SK-N-SH (cell line): Measurements from ENCODE around the gene C16orf96. TPM values are rescaled to one million over a fixed set of nuclear protein-coding genes. Genes with fewer than 3 reads are reported as not detected.

ENCODE experiments used
- CTCF ChIA-PET: fragments of 300-600, 350-600 bp; formaldehyde crosslinking; extraction: SDS; loops from one replicate; lab custom pipeline; 2021; lab: Yijun Ruan, JAX
- POLR2A ChIA-PET: fragments of 350-600 bp; sonication (Branson Sonifier 250); formaldehyde crosslinking; extraction: SDS; loops from one replicate; lab custom pipeline; 2020; ENCODE audit warnings: antibody characterized with exemption, inconsistent platforms; lab: Yijun Ruan, JAX
- DNase-seq: peaks from one replicate; pipeline ENCODE4 v3.0.0; 2012
- H2AFZ ChIP-seq: fragments of 200-600 bp; sonication (generic); 2 replicates; pipeline ENCODE4 v1.8.1; 2016; ENCODE audit warnings: antibody characterized with exemption, mild to moderate bottlenecking, low read depth
- H3F3A ChIP-seq: fragments of 200-600 bp; sonication (generic); replicated peaks from 2 replicates; pipeline ENCODE3; 2016; ENCODE audit warnings: antibody characterized with exemption, mild to moderate bottlenecking; ENCODE audit not compliant: insufficient read depth
- H3K27ac ChIP-seq, 2 experiments: fragments of 200-500 bp in 1 of 2; fragments of 200-600 bp in 1 of 2; sonication (Bioruptor generic) in 1 of 2; sonication (generic), shearing (Covaris generic) in 1 of 2; 2 replicates each; pipeline versions ENCODE4 v1.5.1 to v1.6.1; 2014 to 2016; ENCODE audit warnings: low read depth in 2 of 2, inconsistent platforms in 1 of 2, low read length in 1 of 2, mild to moderate bottlenecking in 1 of 2, mixed read lengths in 1 of 2
- H3K27me3 ChIP-seq: fragments of 200-600 bp; sonication (generic), shearing (Covaris generic); 2 replicates; pipeline ENCODE4 v1.6.1; 2016; ENCODE audit warnings: mixed run types; ENCODE audit not compliant: insufficient read depth
- H3K36me3 ChIP-seq, 2 experiments: fragments of 200-500 bp in 1 of 2; fragments of 200-600 bp in 1 of 2; sonication (Bioruptor generic) in 1 of 2; sonication (generic) in 1 of 2; replicated peaks in 1 of 2; 2 replicates each; pipeline versions ENCODE3 to v1.5.1; 2014 to 2016; ENCODE audit warnings: low read length in 1 of 2, mild to moderate bottlenecking in 1 of 2; ENCODE audit not compliant: insufficient read depth in 2 of 2, control insufficient read depth in 1 of 2
- H3K4me1 ChIP-seq, 2 experiments: fragments of 200-500 bp in 1 of 2; fragments of 200-600 bp in 1 of 2; sonication (Bioruptor generic) in 1 of 2; sonication (generic), shearing (Covaris generic) in 1 of 2; 2 replicates each; pipeline versions ENCODE4 v1.5.1 to v1.6.1; 2014 to 2016; ENCODE audit warnings: low read depth in 1 of 2, low read length in 1 of 2, mixed run types in 1 of 2; ENCODE audit not compliant: insufficient read depth in 2 of 2, control insufficient read depth in 1 of 2
- H3K4me2 ChIP-seq: fragments of 200-600 bp; sonication (generic), shearing (Covaris generic); 2 replicates; pipeline ENCODE4 v1.6.1; 2017; ENCODE audit warnings: mixed run types
- H3K4me3 ChIP-seq, 2 experiments: fragments of 200-500 bp in 1 of 2; fragments of 200-600 bp in 1 of 2; sonication (Bioruptor generic) in 1 of 2; sonication (generic), shearing (Covaris generic) in 1 of 2; 2 replicates each; pipeline versions ENCODE4 v1.5.1 to v1.8.1; 2014 to 2016; ENCODE audit warnings: low read depth in 2 of 2, inconsistent platforms in 1 of 2, low read length in 1 of 2, mild to moderate bottlenecking in 1 of 2, mixed read lengths in 1 of 2, moderate library complexity in 1 of 2
- H3K79me2 ChIP-seq: fragments of 200-600 bp; sonication (generic); 2 replicates; pipeline ENCODE4 v1.8.1; 2017; ENCODE audit warnings: mild to moderate bottlenecking; ENCODE audit not compliant: insufficient read depth
- H3K9ac ChIP-seq: fragments of 200-600 bp; sonication (generic); 2 replicates; pipeline ENCODE4 v1.6.1; 2017; ENCODE audit warnings: mixed run types
- H3K9me2 ChIP-seq: fragments of 200-600 bp; sonication (generic); 2 replicates; pipeline ENCODE4 v1.6.1; 2017; ENCODE audit warnings: mixed run types
- H3K9me3 ChIP-seq: fragments of 200-600 bp; sonication (generic); 2 replicates; pipeline ENCODE4 v1.6.1; 2017; ENCODE audit warnings: mixed run types, mild to moderate bottlenecking, moderate library complexity
- H4K20me1 ChIP-seq: fragments of 200-600 bp; sonication (generic); 2 replicates; pipeline ENCODE4 v1.6.1; 2017; ENCODE audit warnings: mild to moderate bottlenecking, mixed run types; ENCODE audit not compliant: insufficient read depth
- CTCF ChIP-seq: fragments of 200-600 bp; sonication (generic); IDR thresholded peaks from 2 replicates; pipeline ENCODE4 v1.6.1; 2017; ENCODE audit warnings: antibody characterized with exemption, mild to moderate bottlenecking, moderate library complexity
- EP300 ChIP-seq, 2 experiments: IDR thresholded peaks; 2 replicates each; pipeline versions ENCODE4 v1.4.0 to v1.6.1; 2012; ENCODE audit warnings: borderline replicate concordance in 1 of 2, low read depth in 1 of 2, low read length in 1 of 2
- EZH2phosphoT487 ChIP-seq: fragments of 200-600 bp; sonication (generic); IDR thresholded peaks from 2 replicates; pipeline ENCODE4 v1.6.1; 2017; ENCODE audit warnings: low read depth, mixed run types, mild to moderate bottlenecking, antibody characterized with exemption, moderate library complexity, borderline replicate concordance
- IRF3 ChIP-seq: fragments of 150-350 bp; IDR thresholded peaks from 2 replicates; pipeline ENCODE4 v1.6.1; 2016; ENCODE audit warnings: mild to moderate bottlenecking, low read depth, low read length
- NFIC ChIP-seq: IDR thresholded peaks from 2 replicates; pipeline ENCODE4 v1.4.0; 2012; ENCODE audit warnings: borderline replicate concordance
- PBX3 ChIP-seq: IDR thresholded peaks from 2 replicates; pipeline ENCODE4; 2012
- REST ChIP-seq: IDR thresholded peaks from 2 replicates; pipeline ENCODE4 v1.6.1; 2012; ENCODE audit warnings: mild to moderate bottlenecking, low read depth, low read length, moderate library complexity
- SMC3 ChIP-seq: IDR thresholded peaks from 2 replicates; pipeline ENCODE4 v1.6.1; 2012; ENCODE audit warnings: low read depth, low read length, improper control_type of control experiment
- ZBTB33 ChIP-seq: IDR thresholded peaks from 2 replicates; pipeline ENCODE4 v1.4.0; 2012; ENCODE audit warnings: low read depth, borderline replicate concordance
- WGBS: methylation state at CpG from one replicate; pipeline ENCODE4 v1.1.6; 2017; ENCODE audit warnings: low lambda C conversion rate; 5-methylcytosine and 5-hydroxymethylcytosine counted together
- polyA plus RNA-seq, 3 experiments: library from polyadenylated mRNA; depleted of rRNA; stranded (reverse); fragments of >200 nt; gene quantifications; 2 replicates each; pipeline ENCODE4 v1.2.3, GENCODE V29; 2012

The C16orf96 gene
- polyA plus RNA-seq, 1 of the 3 experiments (the other 2 are of a cell fraction), result 0.05 TPM

GRCh38 chr16:4591191-4591590 is 35.1 kb downstream of the C16orf96 start (continued):
- no peak for TF ChIP-seq IRF3
- TF ChIP-seq PBX3, result no peak
- TF ChIP-seq EP300 (IDR thresholded peaks at IDR 0.05; ENCODE audit: borderline replicate concordance in 1 of 2, low read depth in 1 of 2, low read length in 1 of 2), result no peak
- TF ChIP-seq NFIC, result no peak
- TF ChIP-seq ZBTB33, result no peak

GRCh38 chr16:4591706-4592470 is 35.7 kb downstream of the C16orf96 start:
- peak; percentile 35 for DNase-seq
- CTCF ChIA-PET, result interaction anchor here (0.6 to 1.8 kb wide), 3 partner anchors 14 to 1383 kb away, joined by 3 to 14 read pairs (median 3); no protein-coding TSS in a partner anchor
- WGBS, result 68% methylated on average over 11 of the region's 17 CpGs

More at GRCh38 chr16:4591706-4592470, 35.7 kb downstream of the C16orf96 start:
- no peak overlapping the region for H3K4me3 ChIP-seq
- H3K4me1 ChIP-seq, result no peaks in the 10 kb centered on the region; a peak in 1 of 4 replicates
- H3K27ac ChIP-seq, result no peak overlapping the region
- H3K9me3 ChIP-seq, result no peaks in the 10 kb centered on the region
- H3K27me3 ChIP-seq, result no peaks in the 10 kb centered on the region
- H3K9me2 ChIP-seq, result no peaks in the 10 kb centered on the region
- no peak overlapping the region for H3K4me2 ChIP-seq
- H3K79me2 ChIP-seq, result no peaks in the 10 kb centered on the region
- no peaks in the 10 kb centered on the region for H4K20me1 ChIP-seq
- H3K9ac ChIP-seq, result no peak overlapping the region
- TF ChIP-seq SMC3 (no peak), CTCF (no peak), REST (no peak), EZH2phosphoT487 (no peak)
- H3F3A ChIP-seq, result no peaks in the 10 kb centered on the region
- no peaks in the 10 kb centered on the region for H3K36me3 ChIP-seq
- H2AFZ ChIP-seq, result no peak overlapping the region
- POLR2A ChIA-PET, result no interaction called here
